NCI-H2196 treated with DMSO at 0.1 percent for 48 hours (cell line): ENCODE results near the gene MYH2.
"Not testable (repeated sequence)": the region's sequence is repeated elsewhere in the genome, so short reads cannot be mapped to it uniquely, and the experiment has no call there.

ENCODE experiments used
- DNase-seq: peaks from one replicate; lab custom pipeline; 2025; ENCODE audit not compliant: unreplicated experiment; lab: John Stamatoyannopoulos, UW

MYH2 gene

DNA sequence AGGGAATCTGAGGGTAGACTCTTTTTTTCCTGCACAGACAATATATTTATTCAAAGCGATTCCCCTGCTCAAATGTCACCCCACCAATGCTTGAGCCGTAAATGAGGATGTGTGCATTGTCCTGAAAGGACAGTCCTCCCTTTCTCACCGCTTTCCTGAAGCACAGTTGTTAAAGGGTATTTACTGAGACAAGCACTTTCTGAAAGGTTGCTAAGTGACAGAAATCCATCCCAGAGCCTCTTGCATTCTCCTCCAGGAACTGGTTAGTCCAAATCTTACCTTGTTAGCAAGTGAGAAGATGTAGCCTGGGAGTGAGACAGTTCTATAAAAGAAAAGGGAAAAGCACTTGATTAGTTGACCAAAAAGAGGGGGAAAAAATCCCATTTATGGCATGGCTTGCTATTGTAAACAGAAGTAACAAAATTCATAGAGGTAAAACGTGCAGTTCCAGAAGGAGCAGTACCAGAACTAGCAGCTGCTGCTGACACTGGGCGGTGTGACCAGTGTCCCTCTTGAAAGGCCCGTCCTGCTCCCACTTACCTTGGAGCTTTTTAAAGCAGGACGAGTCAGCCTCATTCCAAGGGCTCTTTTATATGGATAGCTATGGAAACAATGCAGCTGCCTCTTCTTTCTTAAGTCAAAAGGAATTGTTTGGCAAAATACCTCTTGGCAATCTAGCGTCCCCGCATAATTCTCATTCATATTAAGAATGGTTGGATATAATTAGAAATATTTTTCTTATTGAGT is at the start of gene MYH2:
TSS of gene MYH2 (minus strand) at position 563 of the 747 bp plus-strand sequence. CDS start 1,738 bp downstream, outside the sequence.
- DNase-seq, result no peak

DNA sequence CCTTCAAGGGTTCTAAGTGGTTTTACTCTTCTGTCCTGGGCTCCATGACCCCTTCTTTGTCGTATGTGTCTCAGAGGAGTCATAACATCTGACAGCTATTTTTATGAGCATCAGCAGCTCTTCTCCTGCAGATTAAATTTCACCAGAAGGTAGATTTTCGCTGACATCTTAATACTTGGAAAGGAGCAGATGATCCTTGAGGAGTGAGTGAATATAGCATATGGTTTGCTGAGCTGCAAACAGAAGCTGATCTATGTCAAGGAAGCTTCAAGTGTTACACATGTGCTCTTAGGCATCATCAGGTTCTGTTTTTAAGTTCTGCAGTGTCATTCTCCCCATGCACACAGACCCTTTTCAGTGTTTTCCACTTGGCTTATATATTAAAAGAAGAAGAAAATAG is 49.2 kb upstream of the MYH2 start:
- DNase-seq, result no peak

DNA sequence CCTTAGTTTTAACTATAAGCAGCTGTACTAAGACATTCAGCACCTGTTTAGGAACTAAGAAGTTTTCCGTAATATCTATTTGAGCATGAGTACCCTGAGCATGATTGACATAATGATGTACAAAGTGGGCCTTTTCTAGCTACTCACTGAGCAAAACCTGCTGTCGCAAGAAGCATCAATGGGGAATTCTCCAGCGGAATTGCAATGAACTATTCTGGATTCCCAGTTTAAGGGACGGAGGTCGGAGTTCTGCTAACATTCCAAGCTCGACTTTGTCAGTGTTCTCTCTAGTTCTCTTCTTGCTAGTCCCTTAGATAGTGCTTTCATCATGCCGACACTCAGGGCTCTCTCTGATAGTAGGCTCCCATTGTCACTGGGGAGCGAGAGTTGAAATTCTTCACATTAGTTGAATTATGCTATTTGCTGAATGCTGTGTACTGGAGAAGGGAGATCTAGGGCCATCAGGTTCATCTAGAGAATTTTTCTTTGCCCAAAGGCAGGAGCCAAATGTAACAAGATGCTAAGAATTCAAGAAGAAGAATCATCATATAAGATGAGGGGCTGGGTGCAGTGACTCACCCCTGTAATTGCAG is 40.2 kb upstream of the MYH2 start:
- DNase-seq, result no peak

DNA sequence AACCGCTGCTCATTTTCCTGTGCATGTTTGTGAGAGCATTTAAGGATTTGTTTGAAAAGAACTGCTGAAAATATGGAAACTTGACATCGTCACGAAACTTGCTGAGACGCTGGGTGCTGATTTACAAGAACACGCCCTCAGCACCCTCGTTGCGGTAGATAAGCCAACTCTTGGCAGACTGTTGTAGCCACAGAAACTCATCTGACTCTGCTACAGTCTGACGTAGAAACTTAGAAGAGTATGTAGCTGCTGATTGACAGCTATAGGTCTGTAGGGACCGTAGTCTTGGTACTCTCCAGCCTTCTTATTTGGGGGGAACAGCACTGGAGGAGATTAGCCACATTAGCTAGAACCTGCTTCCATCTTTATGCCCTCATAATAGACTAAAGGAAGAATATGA is 36.1 kb upstream of the MYH2 start:
- no peak for DNase-seq

DNA sequence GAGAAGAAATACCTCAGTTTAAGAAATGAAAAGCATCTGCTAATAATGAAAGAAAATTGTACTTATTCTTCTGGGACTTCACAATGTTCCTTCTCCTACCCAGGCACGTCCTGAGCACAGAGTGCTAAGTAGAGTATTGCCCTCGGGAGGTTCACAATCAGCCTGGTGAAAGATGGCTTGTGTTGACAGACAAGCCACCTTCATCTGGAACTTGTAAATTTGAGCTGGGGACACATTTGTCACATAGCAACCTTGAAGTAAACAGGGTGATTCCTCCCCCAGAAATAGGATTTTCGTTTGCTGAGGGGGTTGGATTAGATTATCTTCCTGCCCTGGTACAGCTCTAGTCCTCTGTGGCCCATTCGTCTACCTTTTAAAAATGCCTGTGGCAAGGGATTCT is 34.4 kb upstream of the MYH2 start:
- no peak for DNase-seq

DNA sequence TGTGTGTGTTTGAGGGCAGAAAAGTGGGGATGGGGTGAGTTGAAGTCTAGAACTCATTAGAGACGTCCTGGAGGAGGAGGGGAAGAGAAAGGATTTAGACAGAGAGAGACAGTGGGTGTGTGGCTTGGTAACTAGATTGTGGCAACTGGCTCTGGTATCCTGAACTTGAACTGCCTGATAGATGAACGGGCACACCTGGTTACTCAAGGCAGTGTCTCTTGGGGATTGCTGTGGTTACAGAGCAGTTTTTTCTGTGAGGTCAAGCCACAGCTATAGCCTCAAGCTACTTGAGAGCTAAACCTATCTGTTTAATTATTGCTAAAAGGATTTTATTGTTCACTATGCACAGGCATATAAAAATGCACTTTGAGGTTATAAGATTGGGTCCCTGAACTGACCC is 29.8 kb upstream of the MYH2 start:
- no peak for DNase-seq

DNA sequence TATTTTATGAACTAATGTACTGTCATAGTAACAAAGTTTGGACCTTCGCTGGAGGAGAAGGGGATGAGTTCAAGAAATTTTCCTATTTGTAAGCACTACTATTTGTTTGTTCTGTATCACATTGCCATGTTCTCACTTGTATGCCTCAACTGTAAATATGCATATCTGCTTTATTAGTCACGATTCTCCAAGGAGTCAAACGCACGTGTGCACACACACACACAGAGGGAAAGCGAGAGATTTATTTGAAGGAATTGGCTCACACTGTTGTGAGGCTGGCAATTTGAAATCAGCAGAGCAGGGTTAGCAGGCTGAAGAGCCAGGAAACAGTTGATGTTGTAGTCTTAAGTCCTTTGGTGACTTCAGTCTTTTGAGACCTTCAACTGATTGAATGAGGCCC is 24.9 kb upstream of the MYH2 start:
- DNase-seq, result no peak

DNA sequence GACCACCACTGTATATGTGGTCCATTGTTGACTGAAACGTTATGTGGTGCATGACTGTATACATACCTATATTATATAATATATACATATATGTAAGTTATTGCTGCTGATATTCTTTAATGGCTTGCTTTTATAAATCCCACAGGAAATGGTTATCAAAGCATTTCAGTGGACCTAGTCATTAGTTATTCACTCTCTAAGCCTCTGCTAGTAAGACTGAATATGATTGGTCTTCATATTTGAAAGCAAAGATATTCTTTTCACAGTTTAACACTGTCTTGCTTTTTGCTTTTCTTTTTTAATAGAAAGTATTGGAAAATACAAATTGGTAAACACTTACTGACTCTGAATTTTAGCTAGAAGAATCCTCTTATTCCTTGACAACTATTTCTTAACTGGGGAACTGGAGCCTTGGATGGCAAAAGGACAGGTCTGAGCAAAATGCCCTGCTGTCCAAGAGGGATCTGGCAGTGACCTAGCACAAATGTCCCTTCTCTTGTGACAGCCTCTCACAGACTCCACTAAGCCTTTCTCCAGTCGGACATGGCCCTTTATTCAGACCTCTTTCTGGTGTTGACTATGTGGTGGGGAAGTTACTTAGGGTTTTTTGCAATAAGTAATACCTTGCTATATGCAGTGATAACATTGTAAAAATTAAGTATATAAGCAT is 14.7 kb upstream of the MYH2 start:
- no peak for DNase-seq

DNA sequence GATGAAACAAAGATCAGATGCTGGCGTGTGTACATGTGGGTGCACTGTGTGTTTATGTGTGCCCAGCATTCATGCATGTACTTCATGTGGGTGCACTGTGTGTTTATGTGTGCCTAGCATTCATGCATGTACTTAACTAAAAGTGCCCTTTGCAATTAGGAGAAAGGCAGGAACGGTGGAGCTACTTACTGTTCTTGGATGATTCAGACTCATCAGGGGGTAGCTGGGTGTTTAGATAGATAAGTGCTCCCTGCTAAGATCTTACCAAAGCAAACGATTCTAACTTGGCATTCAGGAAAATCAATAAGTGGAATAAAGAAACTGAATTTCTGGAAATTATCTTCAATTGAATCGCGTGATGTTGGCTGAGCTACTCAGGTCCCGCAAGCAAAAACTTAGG is 8.6 kb upstream of the MYH2 start:
- DNase-seq, result no peak

DNA sequence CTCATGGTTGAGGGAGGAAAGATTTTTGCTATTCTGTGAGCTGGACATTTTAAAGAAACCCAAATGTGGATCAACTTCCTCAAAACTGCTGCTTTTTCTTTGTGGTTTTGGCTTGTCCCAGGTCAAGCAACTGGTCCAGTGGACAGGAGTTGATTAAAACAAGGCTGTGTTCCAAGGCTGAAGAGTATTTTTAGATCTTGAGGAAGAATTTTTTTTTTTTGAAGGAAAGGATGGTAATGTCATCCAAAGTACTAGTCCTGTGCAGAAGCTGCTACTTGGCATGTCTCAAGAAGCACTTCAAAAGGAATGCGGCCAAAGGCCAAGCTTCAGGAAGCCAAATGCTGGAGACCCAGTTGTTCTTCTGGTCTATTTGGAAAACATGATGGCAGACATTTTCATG is 8.0 kb upstream of the MYH2 start:
- no peak for DNase-seq

DNA sequence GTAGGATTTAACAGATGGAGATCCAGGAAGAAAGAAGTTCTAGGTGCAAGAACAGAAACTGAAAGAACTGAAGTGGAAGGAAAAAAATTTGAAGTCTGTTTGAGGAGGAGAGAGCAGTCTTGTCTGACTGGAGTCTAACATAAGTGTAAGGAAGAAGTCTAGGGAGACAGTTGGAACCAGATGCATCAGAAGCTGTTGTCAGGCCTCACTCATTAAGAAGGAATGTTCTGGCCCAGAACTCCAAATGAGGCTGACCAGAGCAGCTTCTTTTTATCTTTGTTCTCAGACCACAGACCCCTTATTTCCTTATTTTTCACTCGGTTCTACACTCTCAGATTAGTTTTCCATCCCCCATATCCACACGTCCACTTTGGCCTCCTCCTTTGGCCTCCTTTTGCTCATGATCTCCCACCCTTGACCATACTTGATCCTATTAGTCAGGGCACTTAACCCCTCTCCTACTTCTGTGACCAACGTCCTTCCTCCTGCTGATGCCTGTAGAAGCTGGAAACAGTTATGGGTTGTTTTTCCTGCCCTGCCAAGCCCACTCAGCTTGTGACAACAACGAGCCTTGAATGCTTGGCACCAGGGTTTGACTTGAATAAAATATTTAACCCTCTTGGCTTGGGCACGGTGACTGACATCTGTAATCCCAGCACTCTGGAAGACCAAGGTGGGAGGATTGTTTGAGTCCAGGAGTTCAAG is 7.0 kb upstream of the MYH2 start:
- no peak for DNase-seq

DNA sequence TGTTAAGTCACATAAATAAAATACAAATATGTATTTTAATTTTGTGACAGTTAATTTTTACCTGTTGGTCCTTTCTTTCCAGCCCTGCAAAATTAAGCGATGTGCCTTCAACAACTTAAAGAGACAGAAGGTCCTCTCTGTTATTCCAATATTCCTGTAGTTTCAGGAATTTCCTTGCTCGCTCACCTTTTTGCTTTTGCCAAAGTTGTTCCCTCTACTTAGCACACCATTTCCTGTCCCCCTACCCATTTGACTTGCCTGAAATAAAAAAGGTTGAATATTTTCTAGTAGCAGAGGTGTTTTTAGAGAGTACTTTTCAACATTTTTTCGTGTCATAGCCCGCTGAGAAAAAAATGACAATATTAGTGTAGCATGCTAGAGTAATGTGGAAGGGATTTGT is 556 bp upstream of the MYH2 start:
- no peak for DNase-seq

DNA sequence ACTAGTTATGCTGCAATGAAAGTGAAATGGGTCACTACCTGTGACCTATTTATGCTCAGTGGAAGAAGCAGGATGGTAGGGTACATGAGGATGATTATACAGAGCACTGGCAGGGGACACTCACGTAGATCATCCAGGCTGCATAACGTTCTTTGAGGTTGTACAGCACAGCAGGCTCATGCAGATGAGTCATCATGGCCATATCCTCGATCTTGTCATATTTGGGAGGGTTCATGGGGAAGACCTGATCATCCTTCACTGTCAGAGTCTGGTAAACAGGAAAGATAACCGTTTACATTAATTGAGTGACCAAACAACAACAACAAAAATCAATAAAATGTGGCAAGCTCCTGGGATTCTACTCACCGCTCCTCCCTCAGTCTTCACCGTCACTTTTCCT is 2.1 kb downstream of the MYH2 start:
- no peak for DNase-seq

DNA sequence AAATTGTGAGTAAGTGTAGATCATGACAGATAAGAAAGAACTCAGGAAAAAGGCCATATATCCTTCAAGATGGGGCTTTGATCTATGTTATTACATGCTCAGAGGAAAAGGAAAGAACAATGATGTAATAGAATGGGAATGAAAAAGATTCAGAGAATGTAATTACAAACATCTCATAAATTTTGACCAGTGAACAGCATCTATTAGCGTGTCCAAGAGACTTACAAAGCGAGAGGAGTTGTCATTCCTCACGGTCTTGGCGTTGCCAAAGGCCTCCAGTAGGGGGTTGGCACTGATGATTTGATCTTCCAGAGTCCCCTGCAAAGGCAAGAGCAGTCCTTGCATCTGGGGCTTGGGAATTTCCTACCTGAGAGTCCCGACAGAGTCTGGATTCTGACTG is 6.0 kb downstream of the MYH2 start:
- not testable (repeated sequence) for DNase-seq

DNA sequence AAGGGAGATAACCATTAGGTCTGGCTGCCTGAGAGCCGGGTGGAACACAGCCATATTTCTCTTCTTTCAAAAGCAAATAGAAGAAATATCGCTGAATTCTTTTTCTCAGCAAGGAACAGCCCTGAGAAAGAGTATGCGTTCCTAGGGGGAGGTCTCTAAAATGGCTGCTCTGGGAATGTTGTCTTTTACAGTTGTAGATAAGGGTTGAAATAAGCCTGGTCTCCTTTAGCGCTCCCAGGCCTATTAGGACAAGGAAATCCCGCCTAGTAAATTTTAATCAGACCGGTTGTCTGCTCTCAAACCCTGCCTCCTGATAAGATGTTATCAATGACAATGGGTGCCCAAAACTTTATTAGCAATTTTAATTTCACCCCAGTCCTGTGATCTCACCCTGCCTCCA is 8.3 kb downstream of the MYH2 start:
- DNase-seq, result not testable (repeated sequence)

DNA sequence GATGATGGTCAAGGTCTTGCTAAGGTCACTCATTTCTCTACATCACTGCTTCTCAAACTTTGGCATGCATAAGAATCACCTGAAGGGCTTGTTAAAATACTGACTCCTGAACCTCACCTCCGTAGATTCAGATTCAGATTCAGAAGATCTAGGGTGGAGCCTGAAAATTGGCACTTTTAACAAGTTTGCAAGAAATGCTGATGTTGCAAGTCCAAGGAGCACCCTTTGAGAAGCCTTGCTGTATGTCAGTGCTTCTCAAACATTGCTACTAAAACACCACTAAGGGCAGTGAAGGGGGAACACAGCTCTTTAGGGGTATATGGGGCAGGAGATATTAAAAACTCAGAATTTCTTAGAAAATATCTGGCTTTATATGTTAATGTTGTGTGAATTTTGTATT is 17.4 kb downstream of the MYH2 start:
- no peak for DNase-seq

DNA sequence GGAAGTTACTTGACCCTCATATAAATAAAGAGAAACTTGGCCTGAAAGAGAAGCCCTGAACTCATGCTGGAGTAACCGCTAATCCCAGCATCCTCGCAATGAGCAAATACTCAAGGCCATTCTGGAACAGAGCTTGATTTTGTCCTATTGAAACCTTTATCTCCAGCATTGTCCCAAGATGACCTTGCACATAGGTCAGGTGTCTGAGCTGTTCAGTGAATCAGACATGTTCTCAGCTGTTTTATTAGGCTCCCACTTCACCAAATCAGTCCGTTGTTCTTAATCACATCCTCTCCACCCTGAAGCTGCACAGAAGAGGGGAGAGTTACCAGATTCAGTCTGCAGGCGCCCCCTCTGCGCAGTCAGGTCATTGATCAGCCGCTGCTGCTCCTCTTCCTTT is 22.0 kb downstream of the MYH2 start:
- DNase-seq, result no peak

DNA sequence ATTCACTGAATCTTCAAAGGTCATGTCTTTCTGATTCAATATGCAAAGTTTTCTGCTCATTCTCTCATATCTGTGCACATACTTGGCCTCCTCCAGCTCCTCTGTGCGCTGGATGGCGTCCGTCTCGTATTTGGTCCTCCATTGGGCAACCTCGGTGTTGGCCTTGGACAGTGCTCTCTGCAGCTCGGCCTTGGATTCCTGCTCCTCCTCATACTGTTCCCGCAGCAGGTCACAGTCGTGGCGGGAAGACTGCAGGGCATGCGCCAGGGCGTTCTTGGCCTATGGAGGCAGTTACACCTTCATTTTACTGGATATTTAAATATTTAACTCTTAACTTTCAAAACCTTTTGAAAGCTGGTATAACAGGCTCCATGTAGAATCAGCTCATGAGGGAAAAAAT is 22.9 kb downstream of the MYH2 start:
- no peak for DNase-seq

DNA sequence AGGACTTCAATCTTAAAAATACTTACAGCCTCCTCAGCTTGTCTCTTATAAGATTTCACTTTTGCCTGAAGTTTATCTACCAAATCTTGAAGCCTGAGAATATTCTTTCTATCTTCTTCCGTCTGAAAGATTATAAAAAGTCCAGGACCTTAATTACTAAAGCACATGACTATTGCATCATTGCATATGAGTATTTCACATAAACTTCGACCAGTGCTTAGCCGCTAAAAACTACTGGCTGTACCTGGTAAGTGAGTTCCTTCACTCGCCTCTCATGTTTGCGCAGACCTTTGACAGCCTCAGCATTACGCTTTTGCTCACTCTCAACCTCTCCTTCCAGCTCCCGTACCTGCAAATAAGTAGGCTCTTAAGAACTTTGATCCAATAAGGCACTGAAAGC is 26.4 kb downstream of the MYH2 start:
- no peak for DNase-seq

DNA sequence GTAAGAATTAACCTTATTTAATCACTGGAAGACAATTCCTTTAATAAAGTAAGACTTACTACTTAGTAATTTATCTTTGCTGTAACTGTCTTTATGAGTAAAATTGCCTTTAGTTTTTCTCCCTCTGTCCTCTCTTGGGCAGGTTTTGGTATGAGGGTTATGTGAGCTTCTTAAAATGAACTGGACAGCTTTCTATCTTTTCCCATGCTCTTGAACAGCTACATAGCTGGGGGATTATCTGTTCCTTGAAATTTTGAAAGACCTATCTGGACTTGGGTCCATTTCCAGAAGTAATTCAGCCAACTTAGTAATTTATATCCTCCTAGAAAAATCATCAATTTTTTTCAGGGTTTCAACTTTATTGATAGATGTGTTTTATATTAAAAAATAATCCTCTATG is 27.5 kb downstream of the MYH2 start:
- DNase-seq, result no peak

DNA sequence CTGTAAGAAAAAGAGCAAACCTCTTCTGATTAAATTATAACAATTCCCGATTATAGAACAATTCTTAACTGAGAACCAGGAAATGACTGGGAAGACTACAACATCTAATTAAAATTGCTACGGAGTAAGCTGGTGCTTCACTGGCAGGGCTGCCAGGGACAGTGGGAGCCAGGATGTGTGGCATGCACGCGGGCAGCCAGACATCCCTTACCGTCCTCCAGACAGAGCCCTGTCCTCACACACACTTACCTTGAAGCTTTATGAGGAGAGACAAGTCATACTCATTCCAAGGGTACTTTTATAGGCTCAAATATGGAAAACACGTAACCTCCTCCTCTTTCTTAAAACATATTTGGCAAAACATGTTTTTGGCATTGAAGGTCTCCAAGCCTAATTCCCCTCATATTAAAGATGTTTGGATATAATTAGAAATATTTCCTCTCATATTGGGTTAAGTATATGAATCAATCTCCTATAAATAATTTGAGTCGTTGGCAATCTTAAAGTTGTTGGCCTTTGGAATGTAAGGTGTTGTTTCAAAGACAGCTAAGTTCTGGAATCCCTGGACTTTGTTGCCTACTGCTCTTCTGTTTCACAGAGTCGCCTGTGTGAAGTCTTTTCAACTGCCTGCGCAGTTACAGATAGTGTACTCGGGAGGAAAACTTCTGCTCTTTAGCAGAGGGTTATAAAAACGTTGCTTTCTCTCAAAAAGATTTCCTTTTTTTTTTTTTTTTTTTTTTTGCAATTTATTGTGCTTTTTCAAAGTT is 31.0 kb downstream of the MYH2 start, which contains the start of gene MYH1:
TSS of gene MYH1 (minus strand) at position 272 of the 767 bp plus-strand sequence. CDS start 1,900 bp downstream, outside the sequence.
- no peak for DNase-seq
